A549 (cell line): ENCODE measurements around the gene CEBPA. TPM values are rescaled to one million over a fixed set of nuclear protein-coding genes. Genes with fewer than 3 reads are reported as not detected.

Source experiments
- ATAC-seq, 2 experiments: fragments of 200-7000 bp in 1 of 2; fragments of >200 bp in 1 of 2; cut with Nextera tagmentation in 1 of 2; cut with Tn5 transposase in 1 of 2; 3 replicates each; pipeline versions ENCODE4 v1.8.0 to v1.9.1; 2018 to 2020; ENCODE audit warnings: mild to moderate bottlenecking in 1 of 2, moderate library complexity in 1 of 2
- CTCF ChIA-PET: fragments of 300-600 bp; sonication (Branson Sonifier 250); formaldehyde crosslinking; extraction: SDS; loops from one replicate; lab custom pipeline; 2021; ENCODE audit warnings: antibody characterized with exemption, inconsistent platforms; lab: Yijun Ruan, JAX
- POLR2A ChIA-PET: fragments of 350-600 bp; formaldehyde crosslinking; extraction: SDS; loops from one replicate; lab custom pipeline; 2021; ENCODE audit warnings: antibody characterized with exemption, inconsistent platforms; lab: Yijun Ruan, JAX
- DNase-seq, 2 experiments: peaks; one replicate each; pipeline versions ENCODE4 v3.0.0 to v3.0.0-alpha.2; 2011 to 2016; ENCODE audit warnings: low read depth in 1 of 2, low spot score in 1 of 2
- FAIRE-seq: peaks from 2 replicates; lab custom pipeline; 2011; peaks lifted over from hg19 to GRCh38; lab: Jason Lieb, UNC
- H3K27ac ChIP-seq, 2 experiments: fragments of >200 bp; sonication (Bioruptor Twin); formaldehyde crosslinking; 3 replicates each; pipeline ENCODE4 v1.5.1; 2016 to 2017
- H3K4me1 ChIP-seq: fragments of >200 bp; sonication (Bioruptor Twin); formaldehyde crosslinking; 3 replicates; pipeline ENCODE4 v1.6.1; 2016
- H3K4me2 ChIP-seq: fragments of >200 bp; sonication (Bioruptor Twin); formaldehyde crosslinking; 3 replicates; pipeline ENCODE4 v1.6.1; 2016
- H3K4me3 ChIP-seq: fragments of >200 bp; sonication (Bioruptor Twin); formaldehyde crosslinking; 3 replicates; pipeline ENCODE4 v1.5.1; 2016
- H3K9me3 ChIP-seq: fragments of >200 bp; sonication (Bioruptor Twin); formaldehyde crosslinking; 3 replicates; pipeline ENCODE4 v1.6.1; 2016
- BHLHE40 ChIP-seq: IDR thresholded peaks from 2 replicates; pipeline ENCODE4 v1.6.1; 2012; ENCODE audit warnings: low read depth, low read length, inconsistent platforms
- CEBPB ChIP-seq, 2 experiments: fragments of >200 bp in 1 of 2; sonication (Bioruptor Twin) in 1 of 2; formaldehyde crosslinking in 1 of 2; IDR thresholded peaks; 2 replicates each; pipeline ENCODE4 v1.6.1; 2012 to 2016
- CHD4 ChIP-seq: fragments of 200-600 bp; sonication (generic); IDR thresholded peaks from 2 replicates; pipeline ENCODE4 v1.6.1; 2016; ENCODE audit warnings: antibody characterized with exemption, mild to moderate bottlenecking, borderline replicate concordance
- EHF ChIP-seq: fragments of 250-450 bp; sonication (Bioruptor Pico); IDR thresholded peaks from 2 replicates; pipeline ENCODE4 v1.5.0; 2020; ENCODE audit warnings: mild to moderate bottlenecking
- EHMT2 ChIP-seq: fragments of 200-600 bp; sonication (generic); IDR thresholded peaks from 2 replicates; pipeline ENCODE4 v1.6.1; 2016; ENCODE audit warnings: antibody characterized with exemption, low read depth, mild to moderate bottlenecking, moderate library complexity
- ELK1 ChIP-seq: fragments of 150-350 bp; IDR thresholded peaks from 2 replicates; pipeline ENCODE4 v1.6.1; 2014; ENCODE audit warnings: low read depth, mild to moderate bottlenecking, low read length
- FOSB ChIP-seq: fragments of 250-450 bp; sonication (Bioruptor Pico); IDR thresholded peaks from 2 replicates; pipeline ENCODE4 v1.5.0; 2020; ENCODE audit warnings: mild to moderate bottlenecking, moderate library complexity
- FOSL2 ChIP-seq, 2 experiments: fragments of 450-650 bp in 1 of 2; fragments of >200 bp in 1 of 2; sonication (Bioruptor Twin) in 1 of 2; formaldehyde crosslinking; IDR thresholded peaks; 2 replicates each; pipeline versions ENCODE4 v1.5.0 to v1.6.1; 2016 to 2020; ENCODE audit warnings: mild to moderate bottlenecking in 1 of 2, moderate library complexity in 1 of 2
- HES2 ChIP-seq: fragments of >200 bp; sonication (Bioruptor Twin); formaldehyde crosslinking; IDR thresholded peaks from 2 replicates; pipeline ENCODE4 v1.6.1; 2016
- HMGXB4 ChIP-seq: fragments of 250-450 bp; sonication (Bioruptor Pico); IDR thresholded peaks from 2 replicates; pipeline ENCODE4 v1.5.0; 2021; ENCODE audit warnings: mild to moderate bottlenecking, moderate library complexity, borderline replicate concordance
- HOXB13 ChIP-seq: fragments of 250-450 bp; sonication (Bioruptor Pico); IDR thresholded peaks from 2 replicates; pipeline ENCODE4 v1.5.0; 2020; ENCODE audit warnings: low read depth, mild to moderate bottlenecking, moderate library complexity
- HOXB5 ChIP-seq: fragments of 250-450 bp; sonication (Bioruptor Pico); IDR thresholded peaks from 2 replicates; pipeline ENCODE4 v1.5.0; 2020; ENCODE audit warnings: mild to moderate bottlenecking, moderate library complexity
- KDM1A ChIP-seq: fragments of 200-600 bp; sonication (generic); IDR thresholded peaks from 2 replicates; pipeline ENCODE4 v1.6.1; 2016; ENCODE audit warnings: low read depth, mild to moderate bottlenecking
- KDM5A ChIP-seq: fragments of 200-600 bp; sonication (generic); IDR thresholded peaks from 2 replicates; pipeline ENCODE4 v1.6.1; 2016; ENCODE audit warnings: antibody characterized with exemption, mild to moderate bottlenecking
- MAFK ChIP-seq: fragments of 450-650 bp; IDR thresholded peaks from 2 replicates; pipeline ENCODE4 v1.6.1; 2014; ENCODE audit not compliant: partially characterized antibody
- NPAS2 ChIP-seq: fragments of 250-450 bp; sonication (Bioruptor Pico); IDR thresholded peaks from 2 replicates; pipeline ENCODE4 v1.8.0; 2022; ENCODE audit warnings: mild to moderate bottlenecking, moderate library complexity, borderline replicate concordance
- PHF8 ChIP-seq: fragments of 200-600 bp; sonication (generic); IDR thresholded peaks from 2 replicates; pipeline ENCODE4 v1.6.1; 2016; ENCODE audit warnings: low read depth, mild to moderate bottlenecking, antibody characterized with exemption, moderate library complexity, borderline replicate concordance
- POLR2A ChIP-seq: IDR thresholded peaks from 2 replicates; pipeline ENCODE4 v1.6.1; 2012; ENCODE audit warnings: mild to moderate bottlenecking, low read length
- RAD21 ChIP-seq, 2 experiments: fragments of >200 bp in 1 of 2; sonication (Bioruptor Twin) in 1 of 2; formaldehyde crosslinking in 1 of 2; IDR thresholded peaks in 1 of 2; conservative IDR thresholded peaks in 1 of 2; 2 replicates in 1 of 2; 3 replicates in 1 of 2; pipeline ENCODE4 v1.6.1; 2012 to 2018; ENCODE audit warnings: inconsistent platforms in 1 of 2
- RARB ChIP-seq: fragments of 250-450 bp; sonication (Bioruptor Pico); IDR thresholded peaks from 2 replicates; pipeline ENCODE4 v1.8.0; 2021; ENCODE audit warnings: mild to moderate bottlenecking, moderate library complexity
- RCOR1 ChIP-seq: fragments of 150-350 bp; IDR thresholded peaks from 2 replicates; pipeline ENCODE4 v1.6.1; 2014; ENCODE audit warnings: antibody characterized with exemption, low read length, low read depth
- RNF2 ChIP-seq: fragments of 200-600 bp; sonication (generic); IDR thresholded peaks from 2 replicates; pipeline ENCODE4 v1.6.1; 2016; ENCODE audit warnings: low read depth, mild to moderate bottlenecking, antibody characterized with exemption, moderate library complexity, borderline replicate concordance
- ZNF302 ChIP-seq: fragments of 250-450 bp; sonication (Bioruptor Pico); IDR thresholded peaks from 2 replicates; pipeline ENCODE4 v1.9.0; 2021; ENCODE audit warnings: inconsistent platforms, mild to moderate bottlenecking, moderate library complexity
- WGBS: methylation state at CpG from one replicate; pipeline ENCODE4 v1.1.6; 2017; ENCODE audit errors: missing lambda C conversion rate; 5-methylcytosine and 5-hydroxymethylcytosine counted together
- polyA plus RNA-seq, 4 experiments: library from polyadenylated mRNA; depleted of rRNA in 3 of 4; stranded (reverse); fragments of >200 nt; fragmentation: RNase III in 1 of 4; extraction: RNeasy Plus Mini Kit Qiagen cat#74134 plus additional on column Dnase treatment in 1 of 4; gene quantifications; 2 replicates in 3 of 4; 3 replicates in 1 of 4; pipeline ENCODE4 v1.2.3, GENCODE V29; 2011 to 2017
- TF ChIP-seq, protein P1 (sequence below): fragments of >200 bp; sonication (Bioruptor Twin); formaldehyde crosslinking; IDR thresholded peaks from 3 replicates; pipeline ENCODE4 v1.5.1; 2016
- TF ChIP-seq, protein P2 (sequence below): IDR thresholded peaks from 2 replicates; pipeline ENCODE4 v1.6.1; 2012
- TF ChIP-seq, protein P3 (sequence below): IDR thresholded peaks from 2 replicates; pipeline ENCODE4 v1.6.1; 2012; ENCODE audit warnings: low read depth, borderline replicate concordance

Gene CEBPA
- polyA plus RNA-seq, 2 of the 4 experiments (the other 2 are of a cell fraction) = 3.5 to 6.6 TPM

DNA sequence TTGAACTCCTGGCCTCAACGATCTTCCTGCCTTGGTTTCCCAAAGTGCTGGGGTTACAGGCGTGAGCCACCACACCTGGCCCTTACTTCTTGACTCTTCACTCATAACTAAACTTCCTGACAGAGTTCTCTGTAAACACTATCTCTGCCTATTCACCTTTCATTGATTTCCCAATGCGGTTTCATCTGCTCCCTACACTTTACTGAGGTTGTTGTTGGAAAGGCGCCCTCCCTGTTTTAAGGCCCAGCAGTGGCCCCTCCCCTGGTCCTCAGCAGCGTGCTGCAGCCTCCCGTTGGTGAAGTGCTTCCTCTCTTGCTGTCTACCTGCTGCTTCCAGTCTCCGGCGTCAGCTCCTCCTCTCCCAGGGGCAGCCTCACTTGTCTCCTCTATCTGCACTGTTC lies 26.7 kb upstream of the CEBPA start:
- no peak for FAIRE-seq
- ChIA-PET CTCF (interaction anchor here (1.2 to 2.3 kb wide), 3 partner anchors 12 to 18 kb away, joined by 4 to 8 read pairs (median 5); no protein-coding TSS in a partner anchor), POLR2A (no interaction called here)
- no peak; a peak in 1 of 6 replicates for ATAC-seq
- Histone ChIP-seq H3K4me3 (no peak overlapping the region), H3K9me3 (peaks cover 16% of the 10 kb centered on the region), H3K4me1 (peaks cover 3% of the 10 kb centered on the region; the same call in 1 of the 3 replicates), H3K27ac (no peak overlapping the region), H3K4me2 (no peak overlapping the region)
- DNase-seq = no peak
- TF ChIP-seq EHMT2 = no peak
- TF ChIP-seq PHF8 = no peak
- TF ChIP-seq RCOR1 = no peak
- no peak for TF ChIP-seq KDM5A
- no peak for TF ChIP-seq BHLHE40
- no peak for TF ChIP-seq POLR2A
- TF ChIP-seq HOXB5 (CRISPR knock-in tag) = no peak
- no peak for TF ChIP-seq NPAS2 (CRISPR knock-in tag)
- TF ChIP-seq CEBPB (IDR thresholded peaks at IDR 0.05) = no peak
- TF ChIP-seq HOXB13 (CRISPR knock-in tag) = no peak
- TF ChIP-seq, protein P1, sequence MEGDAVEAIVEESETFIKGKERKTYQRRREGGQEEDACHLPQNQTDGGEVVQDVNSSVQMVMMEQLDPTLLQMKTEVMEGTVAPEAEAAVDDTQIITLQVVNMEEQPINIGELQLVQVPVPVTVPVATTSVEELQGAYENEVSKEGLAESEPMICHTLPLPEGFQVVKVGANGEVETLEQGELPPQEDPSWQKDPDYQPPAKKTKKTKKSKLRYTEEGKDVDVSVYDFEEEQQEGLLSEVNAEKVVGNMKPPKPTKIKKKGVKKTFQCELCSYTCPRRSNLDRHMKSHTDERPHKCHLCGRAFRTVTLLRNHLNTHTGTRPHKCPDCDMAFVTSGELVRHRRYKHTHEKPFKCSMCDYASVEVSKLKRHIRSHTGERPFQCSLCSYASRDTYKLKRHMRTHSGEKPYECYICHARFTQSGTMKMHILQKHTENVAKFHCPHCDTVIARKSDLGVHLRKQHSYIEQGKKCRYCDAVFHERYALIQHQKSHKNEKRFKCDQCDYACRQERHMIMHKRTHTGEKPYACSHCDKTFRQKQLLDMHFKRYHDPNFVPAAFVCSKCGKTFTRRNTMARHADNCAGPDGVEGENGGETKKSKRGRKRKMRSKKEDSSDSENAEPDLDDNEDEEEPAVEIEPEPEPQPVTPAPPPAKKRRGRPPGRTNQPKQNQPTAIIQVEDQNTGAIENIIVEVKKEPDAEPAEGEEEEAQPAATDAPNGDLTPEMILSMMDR = no peak
- TF ChIP-seq ZNF302 = no peak
- TF ChIP-seq RNF2 = no peak
- TF ChIP-seq, all 56 proteins: peak for 0
- 48% methylated on average over 8 of the region's 8 CpGs for WGBS

DNA sequence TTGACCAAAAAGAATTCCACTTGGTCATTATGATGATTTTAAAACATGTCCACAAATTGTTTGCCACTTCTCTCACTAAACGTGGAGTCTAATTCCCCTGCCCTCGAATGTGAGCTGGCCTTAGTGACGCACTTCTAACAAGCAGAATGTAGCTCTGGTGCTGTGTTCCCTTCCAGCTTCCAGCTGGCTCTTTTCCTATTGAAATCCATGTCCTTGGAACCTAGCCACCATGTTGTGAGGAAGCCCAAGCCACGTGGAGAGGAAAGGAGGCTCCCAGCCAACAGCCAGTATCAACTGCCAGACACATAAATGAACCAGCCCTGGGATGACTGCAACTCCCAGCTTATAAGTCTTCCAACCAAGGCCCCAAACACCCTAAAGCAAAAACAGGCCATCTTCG lies 23.6 kb upstream of the CEBPA start:
- TF ChIP-seq KDM1A = no peak
- no peak for TF ChIP-seq HES2
- TF ChIP-seq CHD4 = no peak
- TF ChIP-seq KDM5A = no peak
- TF ChIP-seq ELK1 = no peak
- no peak for TF ChIP-seq POLR2A
- TF ChIP-seq HMGXB4 = no peak
- TF ChIP-seq FOSL2 (IDR thresholded peaks at IDR 0.05) = no peak
- no peak for TF ChIP-seq FOSL2 (CRISPR knock-in tag; IDR thresholded peaks at IDR 0.05)
- TF ChIP-seq, protein P2, sequence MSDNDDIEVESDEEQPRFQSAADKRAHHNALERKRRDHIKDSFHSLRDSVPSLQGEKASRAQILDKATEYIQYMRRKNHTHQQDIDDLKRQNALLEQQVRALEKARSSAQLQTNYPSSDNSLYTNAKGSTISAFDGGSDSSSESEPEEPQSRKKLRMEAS = no peak
- TF ChIP-seq MAFK = no peak
- TF ChIP-seq EHF (CRISPR knock-in tag) = no peak
- TF ChIP-seq, protein P3, sequence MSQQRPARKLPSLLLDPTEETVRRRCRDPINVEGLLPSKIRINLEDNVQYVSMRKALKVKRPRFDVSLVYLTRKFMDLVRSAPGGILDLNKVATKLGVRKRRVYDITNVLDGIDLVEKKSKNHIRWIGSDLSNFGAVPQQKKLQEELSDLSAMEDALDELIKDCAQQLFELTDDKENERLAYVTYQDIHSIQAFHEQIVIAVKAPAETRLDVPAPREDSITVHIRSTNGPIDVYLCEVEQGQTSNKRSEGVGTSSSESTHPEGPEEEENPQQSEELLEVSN = no peak
- no peak for TF ChIP-seq PHF8
- TF ChIP-seq RARB (CRISPR knock-in tag) = no peak
- no peak for TF ChIP-seq RAD21 (conservative IDR thresholded peaks at IDR 0.05 in 1 of 2, IDR thresholded peaks at IDR 0.05 in 1 of 2)
- no peak for TF ChIP-seq FOSB
- ChIA-PET CTCF (interaction anchor here (1.2 to 4.2 kb wide), 4 partner anchors 12 to 81 kb away, joined by 3 to 17 read pairs (median 8); partner anchors contain the start of gene CEBPA), POLR2A (interaction anchor here (0.5 to 0.6 kb wide), 2 partner anchors 32 to 42 kb away, joined by 3 read pairs; no protein-coding TSS in a partner anchor)
- H3K4me3 ChIP-seq = no peak overlapping the region
- peaks cover 21% of the 10 kb centered on the region for H3K9me3 ChIP-seq
- no peak overlapping the region for H3K27ac ChIP-seq
- DNase-seq (no peak), ATAC-seq (0 out of 6 replicates have a peak, but pooled peaks of 1 of the 2 experiments have one; percentile 20), FAIRE-seq (peak; percentile 92)
- 17% methylated on average over 5 of the region's 5 CpGs for WGBS
- H3K4me1 ChIP-seq = peaks cover 2% of the 10 kb centered on the region; the same call in 1 of the 3 replicates
- no peak overlapping the region for H3K4me2 ChIP-seq
